ENCODE results near the gene SUFU.

- TF ChIP-seq POLR2A (IDR thresholded peaks at IDR 0.05), result no peak
- no peak for TF ChIP-seq CTCF (IDR thresholded peaks at IDR 0.05)
These were observed 97.9 kb downstream of the SUFU start for GRCh38 chr10:102601639-102602038.

All from vagina (tissue), 2 donors.